KOPT-K1 (cell line): Measurements from ENCODE around the gene FNIP1.
"Not testable (repeated sequence)": the region's sequence is repeated elsewhere in the genome, so short reads cannot be mapped to it uniquely, and the experiment has no call there.

Experiments used
- H3K27ac ChIP-seq: fragments of 200-600 bp; sonication (generic); 2 replicates; pipeline ENCODE4 v1.5.1; 2016; ENCODE audit warnings: antibody characterized with exemption, mild to moderate bottlenecking, low read depth, low read length; ENCODE audit not compliant: poor library complexity, severe bottlenecking
- H3K36me3 ChIP-seq: fragments of 200-600 bp; sonication (generic); 2 replicates; pipeline ENCODE4 v1.5.1; 2017; ENCODE audit warnings: antibody characterized with exemption, mild to moderate bottlenecking, low read length, moderate library complexity; ENCODE audit not compliant: insufficient read depth
- H3K9me3 ChIP-seq: fragments of 200-600 bp; sonication (generic); 2 replicates; pipeline ENCODE4 v1.5.1; 2017; ENCODE audit warnings: antibody characterized with exemption, low read length, mild to moderate bottlenecking; ENCODE audit not compliant: insufficient read depth, poor library complexity, severe bottlenecking

Gene FNIP1

GRCh38 chr5:131709043-131709442 is 87.8 kb downstream of the FNIP1 start:
- H3K27ac ChIP-seq: no peak overlapping the region
- peaks cover 53% of the 10 kb centered on the region for H3K36me3 ChIP-seq
- no peaks in the 10 kb centered on the region for H3K9me3 ChIP-seq

- peaks cover 68% of the 10 kb centered on the region for H3K36me3 ChIP-seq
- no peak overlapping the region for H3K27ac ChIP-seq
- no peaks in the 10 kb centered on the region for H3K9me3 ChIP-seq
These were observed 90.5 kb downstream of the FNIP1 start for GRCh38 chr5:131706281-131706680.

- H3K9me3 ChIP-seq: peaks cover 6% of the 10 kb centered on the region
- H3K36me3 ChIP-seq: peaks cover 45% of the 10 kb centered on the region
- H3K27ac ChIP-seq: no peak overlapping the region
These were observed 101.9 kb downstream of the FNIP1 start for GRCh38 chr5:131694926-131695325.

- peaks cover 41% of the 10 kb centered on the region for H3K36me3 ChIP-seq
- H3K27ac ChIP-seq: no peak overlapping the region
- H3K9me3 ChIP-seq: peaks cover 6% of the 10 kb centered on the region
These were observed 102.9 kb downstream of the FNIP1 start for GRCh38 chr5:131693894-131694293.

- Histone ChIP-seq H3K27ac (no peak overlapping the region), H3K36me3 (peaks cover 24% of the 10 kb centered on the region), H3K9me3 (peaks cover 6% of the 10 kb centered on the region)
These were observed 111.2 kb downstream of the FNIP1 start for GRCh38 chr5:131685516-131686171.

GRCh38 chr5:131684595-131684994 is 112.2 kb downstream of the FNIP1 start:
- Histone ChIP-seq H3K36me3 (peaks cover 18% of the 10 kb centered on the region), H3K9me3 (no peaks in the 10 kb centered on the region), H3K27ac (no peak overlapping the region)

- peaks cover 23% of the 10 kb centered on the region for H3K36me3 ChIP-seq
- no peak overlapping the region for H3K27ac ChIP-seq
- no peaks in the 10 kb centered on the region for H3K9me3 ChIP-seq
These were observed 112.8 kb downstream of the FNIP1 start for GRCh38 chr5:131684051-131684450.

GRCh38 chr5:131682826-131683225 is 114.0 kb downstream of the FNIP1 start:
- Histone ChIP-seq H3K36me3 (peaks cover 35% of the 10 kb centered on the region), H3K9me3 (no peaks in the 10 kb centered on the region), H3K27ac (no peak overlapping the region)

- no peak overlapping the region for H3K27ac ChIP-seq
- H3K9me3 ChIP-seq: no peaks in the 10 kb centered on the region
- H3K36me3 ChIP-seq: peaks cover 35% of the 10 kb centered on the region
These were observed 114.6 kb downstream of the FNIP1 start for GRCh38 chr5:131682175-131682574.

- Histone ChIP-seq H3K9me3 (no peaks in the 10 kb centered on the region), H3K27ac (no peak overlapping the region), H3K36me3 (peaks cover 48% of the 10 kb centered on the region)
These were observed 116.9 kb downstream of the FNIP1 start for GRCh38 chr5:131679911-131680310.

GRCh38 chr5:131678273-131678672 is 118.5 kb downstream of the FNIP1 start:
- H3K9me3 ChIP-seq, H3K27ac ChIP-seq: not testable (repeated sequence)
- H3K36me3 ChIP-seq: peaks cover 62% of the 10 kb centered on the region

GRCh38 chr5:131677115-131677514 is 119.7 kb downstream of the FNIP1 start:
- peaks cover 73% of the 10 kb centered on the region for H3K36me3 ChIP-seq
- H3K9me3 ChIP-seq: no peaks in the 10 kb centered on the region
- H3K27ac ChIP-seq: no peak overlapping the region

GRCh38 chr5:131672776-131673175 is 124.0 kb downstream of the FNIP1 start:
- Histone ChIP-seq H3K27ac (no peak overlapping the region), H3K36me3 (peaks cover 93% of the 10 kb centered on the region), H3K9me3 (no peaks in the 10 kb centered on the region)

GRCh38 chr5:131671994-131672655 is 124.7 kb downstream of the FNIP1 start:
- H3K27ac ChIP-seq: no peak overlapping the region
- no peaks in the 10 kb centered on the region for H3K9me3 ChIP-seq
- peaks cover 91% of the 10 kb centered on the region for H3K36me3 ChIP-seq

GRCh38 chr5:131671409-131671808 is 125.4 kb downstream of the FNIP1 start:
- Histone ChIP-seq H3K27ac (no peak overlapping the region), H3K36me3 (peaks cover 87% of the 10 kb centered on the region), H3K9me3 (no peaks in the 10 kb centered on the region)

- Histone ChIP-seq H3K36me3 (peaks cover 72% of the 10 kb centered on the region), H3K9me3 (no peaks in the 10 kb centered on the region), H3K27ac (no peak overlapping the region)
These were observed 131.9 kb downstream of the FNIP1 start for GRCh38 chr5:131664929-131665328.
